H1 (cell line): ENCODE measurements around the gene RNASET2.

Source experiments
- CHD1 ChIP-seq: IDR thresholded peaks from 2 replicates; pipeline ENCODE4 v1.6.1; 2012; ENCODE audit warnings: low read depth, low read length, improper control_type of control experiment
- CHD2 ChIP-seq: IDR thresholded peaks from 2 replicates; pipeline ENCODE4 v1.6.1; 2012; ENCODE audit warnings: low read length, improper control_type of control experiment
- EGR1 ChIP-seq: IDR thresholded peaks from 2 replicates; pipeline ENCODE4 v1.6.1; 2011; ENCODE audit warnings: low read depth, low read length, borderline replicate concordance
- HDAC2 ChIP-seq, 2 experiments: fragments of 300-600 bp in 1 of 2; sonication (generic) in 1 of 2; IDR thresholded peaks; 2 replicates each; pipeline ENCODE4 v1.6.1; 2011 to 2012; ENCODE audit warnings: low read depth in 2 of 2, low read length in 2 of 2, mild to moderate bottlenecking in 2 of 2, moderate library complexity in 2 of 2, borderline replicate concordance in 1 of 2, inconsistent platforms in 1 of 2
- POLR2A ChIP-seq, 2 experiments: IDR thresholded peaks; 1 replicate in 1 of 2; 2 replicates in 1 of 2; pipeline ENCODE4 v1.6.1; 2011; ENCODE audit warnings: low read depth in 2 of 2, low read length in 2 of 2, mild to moderate bottlenecking in 2 of 2; ENCODE audit errors: control extremely low read depth in 1 of 2
- POLR2AphosphoS5 ChIP-seq: IDR thresholded peaks from 2 replicates; pipeline ENCODE4 v1.6.1; 2011; ENCODE audit warnings: low read depth, low read length
- RAD21 ChIP-seq, 2 experiments: IDR thresholded peaks in 1 of 2; conservative IDR thresholded peaks in 1 of 2; 2 replicates each; pipeline ENCODE4 v1.6.1; 2011; ENCODE audit warnings: low read depth in 2 of 2, low read length in 2 of 2, improper control_type of control experiment in 1 of 2, inconsistent platforms in 1 of 2, mild to moderate bottlenecking in 1 of 2, moderate library complexity in 1 of 2
- SIX5 ChIP-seq: IDR thresholded peaks from 2 replicates; pipeline ENCODE4 v1.6.1; 2011; ENCODE audit warnings: mild to moderate bottlenecking, low read depth, low read length
- YY1 ChIP-seq: IDR thresholded peaks from 2 replicates; pipeline ENCODE4 v1.6.1; 2011; ENCODE audit warnings: low read depth, mild to moderate bottlenecking, low read length

- TF ChIP-seq CHD1 (no peak), POLR2AphosphoS5 (no peak), HDAC2 (IDR thresholded peaks at IDR 0.05; ENCODE audit: borderline replicate concordance in 1 of 2, low read depth in 2 of 2, low read length in 2 of 2) (no peak), EGR1 (no peak), POLR2A (IDR thresholded peaks at IDR 0.05; ENCODE audit: control extremely low read depth in 1 of 2, low read depth in 2 of 2, low read length in 2 of 2) (no peak), CHD2 (no peak), SIX5 (no peak), RAD21 (IDR thresholded peaks at IDR 0.05 in 1 of 2, conservative IDR thresholded peaks at IDR 0.05 in 1 of 2; ENCODE audit: low read depth in 2 of 2, low read length in 2 of 2) (no peak), YY1 (no peak)
Measured at GRCh38 chr6:166980738-166981137, 24.4 kb upstream of the RNASET2 start.
